Testis (tissue), 2 donors: ENCODE data around the gene NXNL1.

ENCODE experiments used
- CTCF ChIP-seq, 3 experiments: fragments of 450-650 bp in 2 of 3; fragments of 200-600 bp in 1 of 3; sonication (generic) in 1 of 3; IDR thresholded peaks; one replicate each; pipeline ENCODE4 v1.5.1; 2016 to 2019; ENCODE audit warnings: antibody characterized with exemption in 3 of 3, mild to moderate bottlenecking in 2 of 3, moderate library complexity in 1 of 3
- POLR2A ChIP-seq: fragments of 450-650 bp; IDR thresholded peaks from one replicate; pipeline ENCODE4 v1.6.1; 2017; ENCODE audit warnings: antibody characterized with exemption, mild to moderate bottlenecking, moderate library complexity

GRCh38 chr19:17445526-17446165 is 15.1 kb downstream of the NXNL1 start:
- TF ChIP-seq CTCF (IDR thresholded peaks at IDR 0.05) (no peak), POLR2A (no peak)
